Endothelial cell (in vitro differentiated cells): ENCODE measurements around the gene ZNHIT2. TPM values are rescaled to one million over a fixed set of nuclear protein-coding genes. Genes with fewer than 3 reads are reported as not detected.
A peak's percentile ranks its signal among the peaks of the same experiment; 100 is the strongest.

ENCODE experiments used
- DNase-seq: peaks from one replicate; pipeline ENCODE4 v3.0.0; 2021; ENCODE audit warnings: low spot score
- H3K27ac Mint-ChIP-seq: one replicate; pipeline ENCODE4 v1.8.0; 2021; ENCODE audit warnings: mixed read lengths, inconsistent platforms; ENCODE audit not compliant: unreplicated experiment
- H3K27me3 Mint-ChIP-seq: one replicate; pipeline ENCODE4 v1.8.0; 2021; ENCODE audit warnings: mild to moderate bottlenecking, moderate library complexity, mixed read lengths, inconsistent platforms; ENCODE audit not compliant: unreplicated experiment
- H3K36me3 Mint-ChIP-seq: one replicate; pipeline ENCODE4 v1.8.0; 2021; ENCODE audit warnings: mild to moderate bottlenecking, low read depth, mixed read lengths, inconsistent platforms; ENCODE audit not compliant: unreplicated experiment
- H3K4me1 Mint-ChIP-seq: one replicate; pipeline ENCODE4 v1.8.0; 2021; ENCODE audit warnings: mild to moderate bottlenecking, mixed read lengths, inconsistent platforms; ENCODE audit not compliant: unreplicated experiment
- H3K4me3 Mint-ChIP-seq: one replicate; pipeline ENCODE4 v1.8.0; 2021; ENCODE audit warnings: mild to moderate bottlenecking, mixed read lengths, inconsistent platforms; ENCODE audit not compliant: unreplicated experiment
- H3K9me3 Mint-ChIP-seq: one replicate; pipeline ENCODE4 v1.8.0; 2021; ENCODE audit warnings: mixed read lengths, inconsistent platforms; ENCODE audit not compliant: unreplicated experiment
- long read RNA-seq: library from polyadenylated mRNA; unstranded; transcript quantifications from one replicate; pipeline ENCODE4 v2.0.0, GENCODE V29; 2020; ENCODE audit not compliant: unreplicated experiment
- total RNA-seq: library from RNA; stranded (reverse); fragmentation: NEBNext Ultra II Directional; extraction: Animal tissue kit (Norgen Biotek cat#: 25700); gene quantifications from one replicate; pipeline ENCODE4 v1.2.1, GENCODE V29; 2021; ENCODE audit not compliant: unreplicated experiment
- TF ChIP-seq, protein P1 (sequence below): fragments of 200-600 bp; sonication (generic); IDR thresholded peaks from one replicate; pipeline ENCODE4 v1.5.0; 2021; ENCODE audit warnings: antibody characterized with exemption; ENCODE audit not compliant: unreplicated experiment

ZNHIT2 gene
- total RNA-seq: 6.0 TPM
- long read RNA-seq, transcript ZNHIT2-201 (1 exons, 1,306 nt): major isoform, 9 of 9 reads
- long read RNA-seq, partial matches to known transcripts: 0 of 9 reads
- long read RNA-seq, other reads (novel, unspliced or antisense): 0 of 9 reads

DNA sequence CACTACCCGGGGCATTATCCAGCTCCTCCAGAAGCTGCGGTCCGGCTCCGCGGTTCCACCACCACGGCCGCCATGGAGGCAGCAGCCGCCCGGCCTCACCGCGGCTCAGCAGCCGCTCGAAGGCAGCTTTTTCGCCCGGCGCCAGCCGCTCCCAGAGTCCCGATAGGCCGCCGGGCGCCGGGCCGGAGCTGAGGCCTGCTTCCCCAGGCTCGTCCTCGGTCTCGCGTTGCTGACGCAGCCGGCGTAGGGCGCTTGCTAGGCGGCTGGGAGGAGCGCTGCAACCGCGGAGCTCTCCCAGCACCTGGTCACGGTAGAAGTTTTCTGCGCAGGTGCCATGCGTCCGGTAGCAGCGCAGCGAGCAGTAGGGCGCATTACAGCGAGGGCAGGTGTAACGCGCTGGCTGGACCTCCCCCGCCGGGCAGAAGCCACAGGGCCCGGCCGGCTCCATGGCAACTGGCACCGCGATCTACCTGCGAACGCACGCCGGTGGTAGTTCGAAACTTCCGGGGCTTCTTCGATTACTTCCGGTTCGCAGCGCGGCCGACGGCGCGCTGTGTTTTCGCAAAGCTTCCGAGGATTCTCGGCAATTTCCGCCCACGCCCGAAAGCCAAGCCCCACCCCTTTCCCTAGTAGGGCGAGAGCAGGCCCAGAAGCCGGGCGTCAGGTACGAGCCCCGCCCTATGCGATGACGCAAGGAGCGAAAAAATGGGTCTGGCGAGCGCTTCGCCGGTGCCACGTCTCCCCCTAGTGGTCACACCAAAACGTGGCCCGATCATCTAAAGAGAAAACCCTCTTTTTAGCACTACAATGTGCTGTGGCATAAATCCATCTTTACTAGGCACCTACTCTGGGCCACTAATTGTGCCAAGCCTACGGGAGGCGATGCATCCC, at the start of gene ZNHIT2:
TSS of gene ZNHIT2 (minus strand) at position 496 of the 891 bp plus-strand sequence. CDS start at position 448, 48 bp downstream.
- peaks cover 32% of the 10 kb centered on the region for H3K27me3 Mint-ChIP-seq
- H3K4me3 Mint-ChIP-seq: peak within 1 kb of the TSS; percentile 88
- DNase-seq: peak; percentile 98
- H3K9me3 Mint-ChIP-seq: no peaks in the 10 kb centered on the region
- TF ChIP-seq, protein P1, sequence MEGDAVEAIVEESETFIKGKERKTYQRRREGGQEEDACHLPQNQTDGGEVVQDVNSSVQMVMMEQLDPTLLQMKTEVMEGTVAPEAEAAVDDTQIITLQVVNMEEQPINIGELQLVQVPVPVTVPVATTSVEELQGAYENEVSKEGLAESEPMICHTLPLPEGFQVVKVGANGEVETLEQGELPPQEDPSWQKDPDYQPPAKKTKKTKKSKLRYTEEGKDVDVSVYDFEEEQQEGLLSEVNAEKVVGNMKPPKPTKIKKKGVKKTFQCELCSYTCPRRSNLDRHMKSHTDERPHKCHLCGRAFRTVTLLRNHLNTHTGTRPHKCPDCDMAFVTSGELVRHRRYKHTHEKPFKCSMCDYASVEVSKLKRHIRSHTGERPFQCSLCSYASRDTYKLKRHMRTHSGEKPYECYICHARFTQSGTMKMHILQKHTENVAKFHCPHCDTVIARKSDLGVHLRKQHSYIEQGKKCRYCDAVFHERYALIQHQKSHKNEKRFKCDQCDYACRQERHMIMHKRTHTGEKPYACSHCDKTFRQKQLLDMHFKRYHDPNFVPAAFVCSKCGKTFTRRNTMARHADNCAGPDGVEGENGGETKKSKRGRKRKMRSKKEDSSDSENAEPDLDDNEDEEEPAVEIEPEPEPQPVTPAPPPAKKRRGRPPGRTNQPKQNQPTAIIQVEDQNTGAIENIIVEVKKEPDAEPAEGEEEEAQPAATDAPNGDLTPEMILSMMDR: peak; percentile 95
- H3K36me3 Mint-ChIP-seq: peaks cover 35% of the 10 kb centered on the region
- peaks cover 28% of the 10 kb centered on the region for H3K4me1 Mint-ChIP-seq
- peak within 1 kb of the TSS; percentile 77 for H3K27ac Mint-ChIP-seq

DNA sequence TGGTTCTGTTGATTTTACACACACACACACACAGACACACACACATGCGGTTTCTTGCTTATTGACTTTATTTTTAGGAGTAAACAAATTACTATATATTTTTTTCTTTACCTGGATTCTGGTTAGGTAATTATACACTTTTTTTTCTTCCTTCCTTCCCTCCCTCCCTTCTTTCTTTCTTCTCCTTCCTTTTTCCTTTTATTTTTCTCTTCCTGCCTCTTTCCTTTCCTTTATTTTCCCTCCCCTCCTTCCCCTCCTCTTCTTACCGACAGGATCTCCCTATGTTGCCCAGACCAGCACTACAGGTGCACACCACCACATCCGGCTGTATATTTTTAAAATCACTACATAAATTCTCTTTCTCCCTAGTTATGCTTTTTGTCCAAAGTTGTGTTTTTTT, 49.4 kb upstream of the ZNHIT2 start:
- H3K36me3 Mint-ChIP-seq: no peaks in the 10 kb centered on the region
- DNase-seq: no peak
- H3K4me3 Mint-ChIP-seq: no peak overlapping the region
- H3K27ac Mint-ChIP-seq: no peak overlapping the region
- H3K27me3 Mint-ChIP-seq: peaks cover 2% of the 10 kb centered on the region
- TF ChIP-seq, protein P1: no peak
- peaks cover 18% of the 10 kb centered on the region for H3K4me1 Mint-ChIP-seq
- no peaks in the 10 kb centered on the region for H3K9me3 Mint-ChIP-seq

DNA sequence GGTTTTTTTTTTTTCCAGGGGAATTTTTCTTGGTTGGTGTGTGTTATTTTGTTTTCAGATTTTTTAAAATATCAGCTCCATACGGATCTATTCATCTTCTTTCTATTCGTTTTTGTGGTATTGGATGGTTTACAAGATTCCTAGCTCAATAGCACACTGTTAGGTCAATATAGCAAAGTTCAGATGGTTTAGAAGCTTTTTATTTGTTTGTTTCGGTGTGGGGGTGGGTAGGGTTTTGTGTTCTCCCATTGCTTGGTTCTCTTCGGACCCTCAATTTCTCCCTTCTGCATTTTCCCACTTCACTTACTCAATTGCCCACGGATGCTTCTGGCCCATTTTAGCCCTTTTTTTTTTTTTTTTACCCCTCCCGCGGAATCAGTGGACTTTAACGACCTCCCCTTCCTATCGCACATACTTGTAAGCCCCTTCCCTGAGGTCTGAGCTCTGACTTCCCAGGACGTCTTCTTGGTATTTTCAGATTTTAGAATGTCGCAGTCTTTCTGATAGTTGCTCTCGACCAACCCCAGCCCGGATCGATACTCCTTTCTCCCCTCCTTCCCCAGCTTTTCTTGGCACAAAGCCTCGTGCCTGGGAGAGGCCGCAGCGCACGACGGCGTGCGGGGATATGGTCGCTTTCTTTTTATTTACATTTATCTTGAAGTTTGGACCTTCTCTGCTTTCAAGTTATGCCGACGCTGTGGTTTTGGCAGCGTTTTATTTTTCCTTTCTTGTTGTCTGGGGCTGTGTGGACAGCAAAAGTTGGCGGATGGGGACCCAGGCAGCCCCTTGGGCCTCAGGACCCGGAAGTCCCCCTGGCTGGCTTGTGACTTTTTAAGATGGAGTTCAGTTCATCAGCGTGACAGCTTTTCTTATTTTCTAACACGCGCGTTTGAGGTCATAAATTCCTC, 48.2 kb upstream of the ZNHIT2 start:
- Mint-ChIP-seq H3K4me1 (peaks cover 18% of the 10 kb centered on the region), H3K27me3 (no peaks in the 10 kb centered on the region), H3K36me3 (no peaks in the 10 kb centered on the region), H3K4me3 (no peak overlapping the region), H3K27ac (no peak overlapping the region), H3K9me3 (no peaks in the 10 kb centered on the region)
- DNase-seq: no peak
- TF ChIP-seq, protein P1: no peak

DNA sequence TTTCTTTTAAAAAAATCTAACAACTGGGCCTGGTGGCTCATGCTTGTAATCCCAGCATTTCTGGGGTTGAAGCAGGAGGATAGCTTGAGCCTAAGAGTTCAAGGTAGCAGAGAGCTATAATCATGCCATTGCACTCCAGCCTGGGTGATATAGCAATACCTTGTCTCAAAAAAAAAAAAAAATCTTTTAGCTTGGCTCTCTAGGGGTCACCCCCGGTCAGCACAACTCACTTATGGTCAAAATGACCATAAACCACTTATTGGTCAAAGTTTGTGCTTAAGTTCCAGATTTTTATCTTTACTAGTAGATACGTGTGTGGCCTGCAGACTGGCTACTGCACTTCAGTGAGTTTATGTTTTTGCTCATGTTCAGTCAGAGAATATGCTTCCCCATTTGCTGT, 46.2 kb upstream of the ZNHIT2 start:
- Mint-ChIP-seq H3K4me3 (no peak overlapping the region), H3K36me3 (no peaks in the 10 kb centered on the region), H3K27me3 (no peaks in the 10 kb centered on the region), H3K27ac (no peak overlapping the region), H3K4me1 (peaks cover 9% of the 10 kb centered on the region), H3K9me3 (no peaks in the 10 kb centered on the region)
- TF ChIP-seq, protein P1: no peak
- no peak for DNase-seq
